Esophagus muscularis mucosa (tissue), 4 donors: ENCODE measurements around the gene ABCC8.

ENCODE experiments used
- CTCF ChIP-seq, 3 experiments: fragments of 200-600 bp in 2 of 3; fragments of 450-650 bp in 1 of 3; sonication (generic) in 2 of 3; IDR thresholded peaks; one replicate each; pipeline ENCODE4 v1.5.1; 2017 to 2019; ENCODE audit warnings: antibody characterized with exemption in 3 of 3, mild to moderate bottlenecking in 2 of 3, moderate library complexity in 1 of 3
- EP300 ChIP-seq: sonication (generic); formaldehyde crosslinking; IDR thresholded peaks from one replicate; pipeline ENCODE4 v1.6.1; 2017; ENCODE audit warnings: antibody characterized with exemption
- POLR2AphosphoS5 ChIP-seq, 2 donors: sonication (generic); formaldehyde crosslinking; IDR thresholded peaks; one replicate each; pipeline ENCODE4 v1.6.1; 2017; ENCODE audit warnings: antibody characterized with exemption in 2 of 2

DNA sequence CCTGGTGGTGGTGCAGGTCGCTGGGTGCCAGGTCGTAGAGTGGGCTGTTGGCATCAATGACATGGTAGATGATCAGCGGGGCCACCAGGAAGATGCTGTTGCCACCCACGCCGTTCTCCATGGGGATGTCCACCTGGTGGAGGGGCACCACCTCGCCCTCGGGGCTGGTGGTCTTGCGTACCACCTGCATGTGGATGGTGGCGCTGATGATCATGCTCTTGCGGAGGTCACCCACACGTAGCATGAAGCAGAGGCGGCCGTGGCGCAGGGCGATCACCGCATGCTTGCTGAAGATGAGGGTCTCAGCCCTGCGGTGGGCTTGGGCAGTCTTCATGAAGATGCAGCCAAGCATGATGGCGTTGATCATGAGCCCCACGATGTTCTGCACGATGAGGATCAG lies 89.4 kb downstream of the ABCC8 start:
- TF ChIP-seq CTCF (IDR thresholded peaks at IDR 0.05): no peak
- no peak for TF ChIP-seq POLR2AphosphoS5 (IDR thresholded peaks at IDR 0.05)
- no peak for TF ChIP-seq EP300
